ENCODE data around the gene UGT3A1. TPM values are rescaled to one million over a fixed set of nuclear protein-coding genes. Genes with fewer than 3 reads are reported as not detected.

Gene UGT3A1
- total RNA-seq, 2 donors from 2014 or later = not detected

DNA sequence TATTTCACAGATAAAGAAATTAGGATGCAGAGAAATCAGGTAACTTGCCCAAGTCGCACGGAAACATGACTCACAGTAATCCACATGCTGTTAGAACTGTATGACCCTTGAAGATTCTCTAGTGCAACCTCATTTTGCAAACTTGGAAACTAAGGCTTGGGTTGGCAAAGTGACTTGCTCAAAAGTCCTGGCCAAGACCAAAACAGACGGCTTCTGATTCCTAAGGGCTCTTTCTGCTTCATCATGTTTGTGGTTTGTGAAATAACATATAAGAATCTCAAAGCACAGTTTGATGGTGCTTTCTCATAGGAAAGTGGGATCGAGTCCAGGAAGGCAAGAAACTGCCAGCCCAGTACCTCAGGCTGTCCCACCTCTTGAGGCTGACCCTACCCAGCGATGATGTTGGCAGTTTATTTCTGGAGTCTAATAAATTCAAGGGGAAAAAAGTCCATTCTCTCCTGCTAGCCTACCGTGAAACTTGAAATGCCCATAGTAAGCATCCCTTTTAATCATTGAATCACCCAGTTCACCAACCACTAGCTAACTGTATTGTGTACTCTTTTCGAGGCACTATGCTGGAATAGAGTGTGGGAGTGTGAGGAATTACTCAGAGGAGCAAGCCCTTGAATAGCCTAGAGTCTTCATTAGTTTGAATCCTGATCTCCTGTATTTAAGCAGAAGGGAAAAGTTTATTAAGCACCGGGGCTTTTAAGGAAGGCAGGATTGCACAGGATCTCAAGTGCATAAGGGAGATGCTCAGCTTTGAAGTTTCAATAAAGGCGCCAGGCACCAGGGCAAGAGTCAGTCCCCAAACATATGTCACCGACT is 66.9 kb downstream of the UGT3A1 start:
- Mint-ChIP-seq H3K4me1 (ENCODE audit: low read depth) (peaks cover 76% of the 10 kb centered on the region), H3K27me3 (ENCODE audit: low read depth) (peaks cover 6% of the 10 kb centered on the region), H3K36me3 (ENCODE audit: insufficient read depth in 2 of 2) (peaks cover 10 to 11% of the 10 kb centered on the region in 2 donors), H3K4me3 (peak overlapping the region; percentile 82 to 85), H3K27ac (peak overlapping the region; percentile 83), H3K9me3 (peaks cover 4 to 6% of the 10 kb centered on the region in 2 donors)
- ATAC-seq (replicated peaks in 1 of 2) (peak; percentile 27 to 36), DNase-seq (peak in 1 of 2 donors; percentile 31)

- peaks cover 6 to 10% of the 10 kb centered on the region in 2 donors for H3K9me3 Mint-ChIP-seq
- H3K27ac Mint-ChIP-seq = no peak overlapping the region
- ATAC-seq (replicated peaks in 1 of 2) (no peak), DNase-seq (no peak)
- H3K4me1 Mint-ChIP-seq (ENCODE audit: low read depth) = peaks cover 89% of the 10 kb centered on the region
- H3K36me3 Mint-ChIP-seq (ENCODE audit: insufficient read depth in 2 of 2) = peaks cover 15 to 18% of the 10 kb centered on the region in 2 donors
- H3K4me3 Mint-ChIP-seq = no peak overlapping the region
- H3K27me3 Mint-ChIP-seq (ENCODE audit: low read depth) = peaks cover 6% of the 10 kb centered on the region
Observed at GRCh38 chr5:35922468-35922867, 68.7 kb downstream of the UGT3A1 start.

GRCh38 chr5:35921930-35922329 is 69.3 kb downstream of the UGT3A1 start:
- Mint-ChIP-seq H3K27ac (no peak overlapping the region), H3K4me3 (no peak overlapping the region), H3K4me1 (ENCODE audit: low read depth) (peaks cover 89% of the 10 kb centered on the region), H3K27me3 (ENCODE audit: low read depth) (peaks cover 4% of the 10 kb centered on the region), H3K9me3 (peaks cover 6 to 10% of the 10 kb centered on the region in 2 donors), H3K36me3 (ENCODE audit: insufficient read depth in 2 of 2) (peaks cover 15 to 21% of the 10 kb centered on the region in 2 donors)
- ATAC-seq (replicated peaks in 1 of 2) (no peak), DNase-seq (no peak)

DNA sequence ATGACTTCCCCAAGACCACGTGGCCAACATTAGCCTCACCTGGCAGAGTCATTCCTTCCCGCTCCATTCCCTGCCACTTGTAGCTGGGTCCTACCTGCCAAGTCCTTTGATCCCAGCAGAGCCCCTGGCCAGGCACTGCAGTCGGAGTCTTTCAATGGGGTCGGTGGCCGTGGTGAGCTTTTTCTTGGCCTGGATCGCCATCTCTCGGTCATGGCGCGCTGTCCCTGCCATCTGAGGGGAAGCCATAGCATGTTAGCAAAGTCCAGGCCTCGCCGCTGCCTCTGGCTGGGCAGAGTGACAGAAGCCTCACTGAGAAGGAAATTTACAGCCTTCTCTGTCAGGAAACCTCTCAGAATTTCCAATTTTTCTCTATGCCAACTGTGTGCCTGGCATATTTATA is 70.3 kb downstream of the UGT3A1 start:
- Mint-ChIP-seq H3K4me3 (no peak overlapping the region), H3K9me3 (peaks cover 6 to 12% of the 10 kb centered on the region in 2 donors), H3K4me1 (ENCODE audit: low read depth) (peaks cover 79% of the 10 kb centered on the region), H3K27ac (no peak overlapping the region), H3K27me3 (ENCODE audit: low read depth) (no peaks in the 10 kb centered on the region), H3K36me3 (ENCODE audit: insufficient read depth in 2 of 2) (peaks cover 15 to 29% of the 10 kb centered on the region in 2 donors)
- DNase-seq (no peak), ATAC-seq (replicated peaks in 1 of 2) (no peak)

GRCh38 chr5:35919191-35919590 is 72.0 kb downstream of the UGT3A1 start:
- Mint-ChIP-seq H3K4me3 (peak overlapping the region; percentile 49 to 53), H3K27ac (peak overlapping the region; percentile 59), H3K9me3 (peaks cover 7 to 14% of the 10 kb centered on the region in 2 donors), H3K4me1 (ENCODE audit: low read depth) (peaks cover 62% of the 10 kb centered on the region), H3K27me3 (ENCODE audit: low read depth) (no peaks in the 10 kb centered on the region), H3K36me3 (ENCODE audit: insufficient read depth in 2 of 2) (peaks cover 22 to 44% of the 10 kb centered on the region in 2 donors)
- peak; percentile 53 to 63 for DNase-seq
- ATAC-seq (replicated peaks in 1 of 2) = peak; percentile 83 to 85

GRCh38 chr5:35908814-35909213 is 82.4 kb downstream of the UGT3A1 start:
- Mint-ChIP-seq H3K4me1 (ENCODE audit: low read depth) (peaks cover 63% of the 10 kb centered on the region), H3K27ac (peak overlapping the region; percentile 43), H3K36me3 (ENCODE audit: insufficient read depth in 2 of 2) (peaks cover 15 to 27% of the 10 kb centered on the region in 2 donors), H3K4me3 (peak overlapping the region; percentile 42), H3K27me3 (ENCODE audit: low read depth) (no peaks in the 10 kb centered on the region), H3K9me3 (peaks cover 12 to 14% of the 10 kb centered on the region in 2 donors)
- DNase-seq (peak in 1 of 2 donors; percentile 27), ATAC-seq (replicated peaks in 1 of 2) (no peak)

- no peaks in the 10 kb centered on the region for H3K27me3 Mint-ChIP-seq (ENCODE audit: low read depth)
- DNase-seq (peak in 1 of 2 donors; percentile 25), ATAC-seq (replicated peaks in 1 of 2) (peak in 1 of 2 donors; percentile 10)
- H3K36me3 Mint-ChIP-seq (ENCODE audit: insufficient read depth in 2 of 2) = peaks cover 15 to 25% of the 10 kb centered on the region in 2 donors
- H3K9me3 Mint-ChIP-seq = peaks cover 12 to 14% of the 10 kb centered on the region in 2 donors
- H3K27ac Mint-ChIP-seq = no peak overlapping the region
- peak overlapping the region; percentile 36 to 42 for H3K4me3 Mint-ChIP-seq
- peaks cover 69% of the 10 kb centered on the region for H3K4me1 Mint-ChIP-seq (ENCODE audit: low read depth)
Observed at GRCh38 chr5:35908228-35908627, 83.0 kb downstream of the UGT3A1 start.

DNA sequence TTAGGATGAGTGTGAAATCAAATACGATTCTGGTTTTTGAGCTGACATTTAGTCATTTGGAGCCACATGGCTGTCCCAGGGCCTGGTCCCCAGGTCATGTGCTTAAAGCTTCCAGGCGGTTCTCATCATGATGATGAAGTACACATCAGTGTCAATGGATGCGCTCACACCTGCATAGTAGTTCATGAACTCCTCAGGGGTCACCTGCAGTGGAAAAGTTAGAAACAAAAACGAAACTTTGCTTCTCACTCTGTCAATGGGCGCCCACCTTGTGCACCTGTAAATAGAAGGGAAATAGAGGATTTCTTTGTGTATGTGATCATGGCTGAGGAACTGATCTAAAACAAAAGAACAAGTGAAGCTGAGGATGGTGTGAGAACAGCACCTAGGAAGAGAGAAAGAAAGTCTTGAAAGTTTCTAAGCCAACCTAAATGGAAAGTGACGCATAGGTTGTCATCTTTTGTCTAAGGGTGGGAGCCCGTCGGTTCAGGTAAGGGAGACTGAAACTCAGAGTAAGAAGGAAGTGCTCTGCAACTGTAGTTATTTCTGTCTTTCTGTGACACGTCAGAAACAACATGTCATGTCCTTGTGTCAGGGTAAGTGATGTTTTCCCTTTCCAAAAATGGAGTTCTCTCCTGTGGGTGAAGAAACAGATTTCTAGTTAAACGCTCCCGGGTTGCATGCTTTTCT is 86.6 kb downstream of the UGT3A1 start:
- Mint-ChIP-seq H3K36me3 (ENCODE audit: insufficient read depth in 2 of 2) (no peaks in the 10 kb centered on the region), H3K27me3 (ENCODE audit: low read depth) (no peaks in the 10 kb centered on the region), H3K4me3 (peak overlapping the region; percentile 62 to 82), H3K27ac (peak overlapping the region; percentile 95), H3K9me3 (no peaks in the 10 kb centered on the region), H3K4me1 (ENCODE audit: low read depth) (peaks cover 97% of the 10 kb centered on the region)
- ATAC-seq (replicated peaks in 1 of 2) (peak; percentile 72 to 73), DNase-seq (peak; percentile 59 to 67)

DNA sequence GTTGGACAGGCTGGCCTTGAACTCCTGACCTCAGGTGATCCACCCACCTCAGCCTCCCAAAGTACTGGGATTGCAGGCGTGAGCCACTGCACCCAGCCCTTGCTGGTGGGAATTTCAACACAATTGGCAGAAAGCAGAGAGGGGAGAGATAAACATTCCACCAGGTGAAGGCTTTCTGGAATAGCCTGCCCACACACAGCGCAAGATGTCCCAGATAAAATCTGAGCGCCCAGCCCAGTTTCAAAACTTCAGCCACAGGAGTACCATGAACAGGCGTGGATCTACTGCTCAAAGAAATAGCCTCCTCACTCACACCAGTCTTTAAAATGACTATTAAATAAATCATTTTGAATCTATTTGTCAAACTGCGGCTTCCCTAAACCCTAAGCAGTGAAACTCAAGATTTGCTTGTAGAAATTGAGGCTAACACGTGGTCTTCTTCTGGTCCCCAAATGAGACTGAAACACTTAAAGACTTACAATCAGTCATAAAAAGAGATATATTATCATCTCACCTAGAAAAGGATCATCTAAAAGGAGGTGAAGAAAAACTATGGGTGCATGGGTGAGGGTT is 87.5 kb downstream of the UGT3A1 start:
- ATAC-seq (replicated peaks in 1 of 2) (peak; percentile 49 to 50), DNase-seq (peak; percentile 39 to 44)
- H3K4me3 Mint-ChIP-seq = peak overlapping the region; percentile 62 to 82
- peaks cover 97% of the 10 kb centered on the region for H3K4me1 Mint-ChIP-seq (ENCODE audit: low read depth)
- no peaks in the 10 kb centered on the region for H3K36me3 Mint-ChIP-seq (ENCODE audit: insufficient read depth in 2 of 2)
- peak overlapping the region; percentile 95 for H3K27ac Mint-ChIP-seq
- no peaks in the 10 kb centered on the region for H3K9me3 Mint-ChIP-seq
- no peaks in the 10 kb centered on the region for H3K27me3 Mint-ChIP-seq (ENCODE audit: low read depth)

- peak; percentile 43 to 59 for DNase-seq
- peak overlapping the region; percentile 31 to 48 for H3K4me3 Mint-ChIP-seq
- H3K4me1 Mint-ChIP-seq (ENCODE audit: low read depth) = peaks cover 83% of the 10 kb centered on the region
- peak overlapping the region; percentile 95 for H3K27ac Mint-ChIP-seq
- H3K27me3 Mint-ChIP-seq (ENCODE audit: low read depth) = no peaks in the 10 kb centered on the region
- ATAC-seq (replicated peaks in 1 of 2) = peak; percentile 60 to 64
- no peaks in the 10 kb centered on the region for H3K9me3 Mint-ChIP-seq
- no peaks in the 10 kb centered on the region for H3K36me3 Mint-ChIP-seq (ENCODE audit: insufficient read depth in 2 of 2)
Observed at GRCh38 chr5:35902046-35902672, 89.0 kb downstream of the UGT3A1 start.
